OCI-LY3 (cell line): Measurements from ENCODE around the gene SLC22A9.

Experiments used
- EZH2phosphoT487 ChIP-seq: fragments of 200-600 bp; shearing (Covaris generic); IDR thresholded peaks from 2 replicates; pipeline ENCODE4 v1.6.1; 2018; ENCODE audit warnings: antibody characterized with exemption, mixed run types, low read depth
- TF ChIP-seq, protein P1 (sequence below): fragments of 200-600, 300-600 bp; sonication (generic); IDR thresholded peaks from 2 replicates; pipeline ENCODE4 v1.5.1; 2014; ENCODE audit warnings: antibody characterized with exemption, low read length, low read depth

DNA sequence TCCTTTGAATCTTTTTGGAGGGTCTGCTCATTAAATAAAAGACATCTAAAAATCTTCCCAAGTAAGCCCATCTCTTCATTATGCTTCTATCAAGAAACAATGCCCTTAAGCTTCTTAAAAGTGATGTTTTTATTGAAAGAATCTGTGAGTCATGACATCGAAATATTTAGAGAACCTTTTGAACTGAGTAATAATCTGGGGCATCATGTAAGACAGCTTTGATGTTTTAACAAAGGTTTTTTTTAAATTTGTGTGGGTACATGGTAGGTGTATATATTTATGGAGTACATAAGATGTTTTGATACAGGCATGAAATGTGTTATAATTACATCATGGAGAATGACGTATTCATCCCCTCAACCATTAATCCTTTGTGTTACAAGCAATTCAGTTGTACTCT, 74.6 kb downstream of the SLC22A9 start:
- TF ChIP-seq, protein P1, sequence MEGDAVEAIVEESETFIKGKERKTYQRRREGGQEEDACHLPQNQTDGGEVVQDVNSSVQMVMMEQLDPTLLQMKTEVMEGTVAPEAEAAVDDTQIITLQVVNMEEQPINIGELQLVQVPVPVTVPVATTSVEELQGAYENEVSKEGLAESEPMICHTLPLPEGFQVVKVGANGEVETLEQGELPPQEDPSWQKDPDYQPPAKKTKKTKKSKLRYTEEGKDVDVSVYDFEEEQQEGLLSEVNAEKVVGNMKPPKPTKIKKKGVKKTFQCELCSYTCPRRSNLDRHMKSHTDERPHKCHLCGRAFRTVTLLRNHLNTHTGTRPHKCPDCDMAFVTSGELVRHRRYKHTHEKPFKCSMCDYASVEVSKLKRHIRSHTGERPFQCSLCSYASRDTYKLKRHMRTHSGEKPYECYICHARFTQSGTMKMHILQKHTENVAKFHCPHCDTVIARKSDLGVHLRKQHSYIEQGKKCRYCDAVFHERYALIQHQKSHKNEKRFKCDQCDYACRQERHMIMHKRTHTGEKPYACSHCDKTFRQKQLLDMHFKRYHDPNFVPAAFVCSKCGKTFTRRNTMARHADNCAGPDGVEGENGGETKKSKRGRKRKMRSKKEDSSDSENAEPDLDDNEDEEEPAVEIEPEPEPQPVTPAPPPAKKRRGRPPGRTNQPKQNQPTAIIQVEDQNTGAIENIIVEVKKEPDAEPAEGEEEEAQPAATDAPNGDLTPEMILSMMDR = no peak
- no peak for TF ChIP-seq EZH2phosphoT487
